Measurements from ENCODE around the gene STOML3.

STOML3 gene

DNA sequence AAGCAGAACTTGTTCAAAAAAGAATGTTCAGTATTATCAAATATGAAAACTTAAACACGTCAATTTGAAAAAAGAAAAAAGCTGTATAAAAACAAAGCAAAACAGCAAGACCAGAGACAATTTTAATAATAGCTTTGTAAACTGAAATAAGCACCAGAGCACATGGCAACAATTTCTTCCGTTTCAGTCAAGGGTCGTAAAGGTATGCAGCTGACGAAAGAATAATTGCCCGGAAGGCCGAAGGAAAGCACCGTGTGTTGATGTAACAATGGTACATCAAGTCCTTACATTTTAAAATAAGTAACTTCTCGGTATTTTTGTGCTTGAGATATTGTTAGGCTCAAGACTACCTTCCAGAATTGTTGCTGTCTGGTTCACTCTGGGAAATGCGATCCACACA lies 45.6 kb upstream of the STOML3 start:
- H3K4me3 ChIP-seq (ENCODE audit: low read depth, low read length), result peak overlapping the region; percentile 91
- DNase-seq (ENCODE audit: low read depth, low spot score), result no peak
- TF ChIP-seq, protein P1, sequence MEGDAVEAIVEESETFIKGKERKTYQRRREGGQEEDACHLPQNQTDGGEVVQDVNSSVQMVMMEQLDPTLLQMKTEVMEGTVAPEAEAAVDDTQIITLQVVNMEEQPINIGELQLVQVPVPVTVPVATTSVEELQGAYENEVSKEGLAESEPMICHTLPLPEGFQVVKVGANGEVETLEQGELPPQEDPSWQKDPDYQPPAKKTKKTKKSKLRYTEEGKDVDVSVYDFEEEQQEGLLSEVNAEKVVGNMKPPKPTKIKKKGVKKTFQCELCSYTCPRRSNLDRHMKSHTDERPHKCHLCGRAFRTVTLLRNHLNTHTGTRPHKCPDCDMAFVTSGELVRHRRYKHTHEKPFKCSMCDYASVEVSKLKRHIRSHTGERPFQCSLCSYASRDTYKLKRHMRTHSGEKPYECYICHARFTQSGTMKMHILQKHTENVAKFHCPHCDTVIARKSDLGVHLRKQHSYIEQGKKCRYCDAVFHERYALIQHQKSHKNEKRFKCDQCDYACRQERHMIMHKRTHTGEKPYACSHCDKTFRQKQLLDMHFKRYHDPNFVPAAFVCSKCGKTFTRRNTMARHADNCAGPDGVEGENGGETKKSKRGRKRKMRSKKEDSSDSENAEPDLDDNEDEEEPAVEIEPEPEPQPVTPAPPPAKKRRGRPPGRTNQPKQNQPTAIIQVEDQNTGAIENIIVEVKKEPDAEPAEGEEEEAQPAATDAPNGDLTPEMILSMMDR (IDR thresholded peaks at IDR 0.05; ENCODE audit: insufficient read depth, low read length, missing control alignments), result no peak
- POLR2A ChIA-PET, result no interaction called here
- CTCF ChIA-PET, result interaction anchor here (0.9 to 3.6 kb wide), 4 partner anchors 12 to 576 kb away, joined by 3 to 16 read pairs (median 4); no protein-coding TSS in a partner anchor

DNA sequence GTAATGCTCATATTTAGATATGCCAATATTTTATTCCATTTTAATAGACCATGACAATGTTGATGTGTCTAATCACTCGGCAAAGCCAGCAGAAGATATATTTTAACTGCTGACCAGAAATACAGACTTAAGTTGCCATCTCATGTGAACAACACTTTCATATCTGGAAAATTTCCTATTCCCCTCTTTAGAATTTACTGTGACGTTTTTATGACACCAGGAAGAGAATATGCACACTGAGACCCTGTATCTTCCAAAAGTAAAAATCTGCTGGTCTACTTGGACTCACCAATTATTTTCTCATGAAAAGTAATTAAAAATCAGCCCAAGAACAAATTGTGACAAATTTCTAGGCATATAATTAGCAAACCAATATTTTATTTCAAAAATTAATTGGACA lies 45.2 kb upstream of the STOML3 start:
- DNase-seq (ENCODE audit: low read depth, low spot score), result no peak
- ChIA-PET POLR2A (no interaction called here), CTCF (interaction anchor here (0.9 to 3.6 kb wide), 3 partner anchors 12 to 15 kb away, joined by 3 to 16 read pairs (median 3); no protein-coding TSS in a partner anchor)
- peak overlapping the region; percentile 16 for H3K4me3 ChIP-seq (ENCODE audit: low read depth, low read length)
- TF ChIP-seq, protein P1 (IDR thresholded peaks at IDR 0.05; ENCODE audit: insufficient read depth, low read length, missing control alignments), result no peak

DNA sequence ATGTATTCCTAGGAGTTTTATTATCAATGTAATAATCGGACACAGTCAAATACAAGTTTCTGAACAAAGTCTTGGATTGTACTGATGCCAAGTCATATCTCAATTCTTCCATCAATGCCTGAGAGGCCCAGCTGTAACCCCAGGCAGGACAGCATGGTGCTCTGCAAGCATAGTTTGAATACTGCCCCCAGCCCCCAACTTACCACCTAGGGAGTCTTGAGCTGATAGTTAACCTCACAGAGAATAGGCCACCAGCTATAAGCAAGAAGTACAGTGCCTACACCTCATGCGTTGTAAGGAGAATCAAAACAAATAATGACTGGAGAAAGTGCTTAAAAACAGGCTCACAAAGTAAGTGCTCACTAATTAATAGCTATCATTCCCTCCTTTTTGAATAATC lies 44.6 kb upstream of the STOML3 start:
- ChIA-PET CTCF (interaction anchor here (1.5 kb wide), 1 partner anchor 13 kb away, joined by 3 read pairs; no protein-coding TSS in a partner anchor), POLR2A (no interaction called here)
- no peak overlapping the region; the same call in 1 of the 2 replicates for H3K4me3 ChIP-seq (ENCODE audit: low read depth, low read length)
- TF ChIP-seq, protein P1 (IDR thresholded peaks at IDR 0.05; ENCODE audit: insufficient read depth, low read length, missing control alignments), result no peak
- no peak for DNase-seq (ENCODE audit: low read depth, low spot score)

DNA sequence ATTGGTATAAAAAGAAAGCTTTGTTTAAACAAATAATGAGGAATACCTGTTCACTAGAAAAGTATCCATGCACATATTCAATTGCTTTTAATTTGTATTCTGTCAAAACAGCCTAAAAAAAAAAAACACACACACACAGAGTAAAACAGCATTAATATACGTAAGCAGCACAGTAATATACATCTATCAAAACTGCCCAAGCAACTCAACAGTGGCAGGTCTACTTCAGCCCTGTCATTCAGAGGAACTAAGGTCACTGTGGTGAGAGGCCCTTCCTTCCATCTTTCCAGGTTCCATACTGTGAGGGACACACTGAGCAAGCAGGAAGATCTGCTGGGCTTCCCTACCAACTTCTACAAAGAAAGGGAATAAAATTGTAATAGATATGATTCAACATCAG lies 43.5 kb upstream of the STOML3 start:
- POLR2A ChIA-PET, result no interaction called here
- TF ChIP-seq, protein P1 (IDR thresholded peaks at IDR 0.05; ENCODE audit: insufficient read depth, low read length, missing control alignments), result no peak
- H3K4me3 ChIP-seq (ENCODE audit: low read depth, low read length), result no peak overlapping the region
- no peak for DNase-seq (ENCODE audit: low read depth, low spot score)
- CTCF ChIA-PET, result interaction anchor here (1.4 kb wide), 1 partner anchor 19 kb away, joined by 3 read pairs; no protein-coding TSS in a partner anchor

DNA sequence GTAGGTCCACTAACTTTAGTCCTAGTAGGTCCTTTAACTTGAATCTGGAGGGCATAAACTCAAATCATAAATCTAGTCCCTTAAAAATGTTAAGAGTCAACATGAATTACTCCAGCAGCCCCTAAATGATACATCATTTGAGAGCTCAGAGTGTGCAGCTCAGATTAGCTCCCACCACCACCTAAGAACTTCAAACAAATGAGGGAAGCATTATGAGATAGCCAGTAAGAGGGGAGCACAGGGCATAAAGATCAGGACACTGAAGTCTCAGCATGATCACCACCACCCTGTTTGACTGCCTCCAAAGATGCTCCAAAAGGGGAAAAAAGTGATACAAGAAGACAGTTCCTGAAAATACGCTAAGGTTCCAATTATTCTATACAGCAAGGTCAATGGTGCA lies 41.5 kb upstream of the STOML3 start:
- H3K4me3 ChIP-seq (ENCODE audit: low read depth, low read length), result no peak overlapping the region
- TF ChIP-seq, protein P1 (IDR thresholded peaks at IDR 0.05; ENCODE audit: insufficient read depth, low read length, missing control alignments), result no peak
- no peak for DNase-seq (ENCODE audit: low read depth, low spot score)
- CTCF ChIA-PET, result interaction anchor here (1.4 kb wide), 1 partner anchor 584 kb away, joined by 3 read pairs; no protein-coding TSS in a partner anchor
- POLR2A ChIA-PET, result no interaction called here

DNA sequence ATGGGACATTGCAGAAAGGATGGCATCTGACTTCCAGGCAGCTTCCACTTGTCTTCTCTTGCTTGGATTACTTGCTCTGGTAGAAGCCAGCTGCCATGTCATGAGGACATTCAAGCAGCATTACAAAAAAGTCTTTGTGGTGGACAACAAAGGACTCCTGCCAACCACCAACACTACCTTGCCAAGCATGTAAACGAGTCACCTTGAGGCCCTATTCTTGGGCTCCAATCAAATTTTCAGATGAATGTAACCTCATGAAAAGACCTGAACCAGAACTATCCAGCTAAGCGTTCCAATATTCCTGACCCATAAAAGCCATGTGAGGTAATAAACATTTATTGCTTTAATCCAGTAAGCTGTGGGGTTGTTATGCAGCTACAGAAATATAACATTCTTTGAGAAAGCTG lies 34.8 kb upstream of the STOML3 start:
- ChIA-PET POLR2A (no interaction called here), CTCF (no interaction called here)
- no peak overlapping the region for H3K4me3 ChIP-seq (ENCODE audit: low read depth, low read length)
- TF ChIP-seq, protein P1 (IDR thresholded peaks at IDR 0.05; ENCODE audit: insufficient read depth, low read length, missing control alignments), result no peak
- no peak for DNase-seq (ENCODE audit: low read depth, low spot score)
